GM19395 (cell line): ENCODE data around the gene EAF2.
"Not testable (repeated sequence)": the region's sequence is repeated elsewhere in the genome, so short reads cannot be mapped to it uniquely, and the experiment has no call there.

Source experiments
- ATAC-seq: cut with Tn5 transposase; IDR thresholded peaks from one replicate; pipeline ENCODE4 v1.9.1; 2021; ENCODE audit warnings: mild to moderate bottlenecking, moderate library complexity; ENCODE audit not compliant: unreplicated experiment

Gene EAF2

DNA sequence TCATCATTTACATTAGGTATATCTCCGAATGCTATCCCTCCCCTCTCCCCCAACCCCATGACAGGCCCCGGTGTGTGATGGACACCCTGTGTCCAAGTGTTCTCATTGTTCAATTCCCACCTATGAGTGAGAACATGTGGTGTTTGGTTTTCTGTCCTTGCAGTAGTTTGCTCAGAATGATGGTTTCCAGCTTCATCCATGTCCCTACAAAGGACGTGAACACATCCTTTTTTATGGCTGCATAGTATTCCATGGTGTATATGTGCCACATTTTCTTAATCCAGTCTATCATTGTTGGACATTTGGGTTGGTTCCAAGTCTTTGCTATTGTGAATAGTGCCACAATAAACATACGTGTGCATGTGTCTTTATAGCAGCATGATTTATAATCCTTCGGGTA, 22.8 kb downstream of the EAF2 start:
- ATAC-seq, result not testable (repeated sequence)

DNA sequence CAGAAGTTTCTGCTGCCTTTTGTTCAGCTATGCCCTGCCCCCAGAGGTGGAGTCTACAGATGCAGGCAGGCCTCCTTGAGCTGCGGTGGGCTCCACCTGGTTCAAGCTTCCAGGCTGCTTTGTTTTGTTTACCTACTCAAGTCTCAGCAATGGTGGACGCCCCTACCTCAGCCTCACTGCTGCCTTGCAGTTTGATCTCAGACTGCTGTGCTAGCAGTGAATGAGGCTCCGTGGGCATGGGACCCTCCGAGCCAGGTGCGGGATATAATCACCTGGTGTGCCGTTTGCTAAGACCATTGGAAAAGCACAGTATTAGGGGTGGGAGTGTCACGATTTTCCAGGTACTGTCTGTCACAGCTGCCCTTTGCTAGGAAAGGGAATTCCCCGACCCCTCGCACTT, 28.2 kb downstream of the EAF2 start:
- ATAC-seq, result not testable (repeated sequence)

DNA sequence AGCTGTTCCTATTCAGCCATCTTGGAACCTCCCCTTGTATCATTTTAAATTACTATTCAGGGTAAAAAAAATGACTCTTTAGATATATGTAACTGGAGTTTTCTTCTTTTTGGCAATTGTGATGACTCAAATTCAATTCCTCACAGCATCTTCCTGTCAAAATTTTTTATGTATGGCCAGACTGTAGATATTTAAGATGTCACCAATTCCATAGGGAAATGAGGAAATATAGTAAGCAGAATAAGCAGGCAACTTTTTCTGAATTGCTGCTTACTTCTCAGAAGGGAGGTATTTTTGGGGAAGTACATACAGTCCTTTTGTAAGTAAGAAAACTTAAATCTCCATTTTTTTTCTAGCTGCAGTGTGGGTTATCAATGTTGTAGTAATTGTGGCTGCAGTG, 28.8 kb downstream of the EAF2 start:
- ATAC-seq, result no peak

DNA sequence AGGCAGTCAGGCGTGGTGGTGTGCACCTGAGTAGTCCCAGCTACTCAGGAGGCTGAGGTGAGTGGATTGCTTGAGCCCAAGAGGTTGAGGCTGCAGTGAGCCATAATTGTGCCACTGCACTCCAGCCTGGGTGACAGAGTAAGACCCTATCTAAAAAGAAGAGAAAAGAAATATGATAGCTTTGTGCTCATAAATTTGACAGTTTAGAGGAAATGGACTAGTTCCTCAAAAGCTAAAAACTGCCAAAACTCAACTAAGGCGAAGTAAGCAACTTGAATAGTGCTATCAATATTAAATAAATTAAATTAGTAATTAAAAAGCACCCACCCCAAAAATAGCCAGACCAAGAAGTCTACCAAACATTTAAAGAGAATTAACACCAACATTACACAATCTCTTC, 34.7 kb downstream of the EAF2 start:
- no peak for ATAC-seq

DNA sequence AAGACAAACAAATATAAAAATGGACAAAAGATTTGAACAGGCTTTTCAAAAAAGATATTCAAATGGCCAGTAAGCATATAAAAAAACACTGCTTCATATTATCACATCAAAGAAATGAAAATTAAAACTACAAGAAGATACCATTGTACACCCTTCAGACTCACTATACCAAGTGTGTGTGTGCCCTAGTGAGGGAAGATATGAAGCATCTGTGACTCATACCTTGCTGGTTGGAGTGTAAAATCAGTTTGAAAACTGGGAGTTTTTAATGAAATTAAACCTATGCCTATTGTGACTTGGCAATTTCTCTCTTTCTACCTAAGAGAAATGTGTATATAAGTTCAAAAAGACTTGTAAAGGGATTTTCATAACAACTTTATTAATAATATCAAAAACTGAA, 35.7 kb downstream of the EAF2 start:
- ATAC-seq, result no peak

DNA sequence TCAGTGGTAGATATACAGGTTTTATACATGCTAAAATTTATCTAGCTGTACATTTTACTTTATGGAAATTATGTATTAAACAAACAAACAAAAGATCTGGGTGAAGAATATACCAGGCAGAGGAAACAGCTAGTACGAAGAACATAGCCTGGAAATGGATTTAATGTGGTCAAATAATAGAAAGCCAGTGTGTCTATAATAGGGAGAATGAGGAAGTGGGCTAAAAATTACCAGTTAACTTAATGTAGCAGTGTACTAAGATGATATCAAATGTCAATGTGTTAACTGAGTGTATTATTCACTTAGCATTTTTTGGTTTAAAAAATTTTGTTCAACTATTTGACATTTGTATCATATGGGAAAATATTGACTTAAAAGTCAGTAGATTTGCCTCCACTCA, 36.4 kb downstream of the EAF2 start:
- ATAC-seq, result no peak

DNA sequence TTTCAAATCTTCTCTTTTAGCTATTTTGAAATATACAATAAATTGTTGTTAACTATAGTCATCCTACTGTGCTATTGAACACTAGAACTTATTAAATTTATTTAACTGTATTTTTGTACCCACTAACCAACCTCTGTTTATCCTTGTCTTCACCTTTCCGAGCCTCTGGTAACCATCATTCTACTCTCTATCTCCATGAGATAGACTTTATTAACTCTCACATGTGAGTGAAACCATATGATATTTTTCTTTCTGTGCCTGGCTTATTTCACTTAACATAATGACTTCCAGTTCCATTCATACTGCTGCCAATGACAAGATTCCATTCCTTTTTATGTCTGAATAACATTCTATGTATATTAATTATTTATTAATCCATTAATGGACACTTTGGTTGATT, 43.4 kb downstream of the EAF2 start:
- no peak for ATAC-seq

DNA sequence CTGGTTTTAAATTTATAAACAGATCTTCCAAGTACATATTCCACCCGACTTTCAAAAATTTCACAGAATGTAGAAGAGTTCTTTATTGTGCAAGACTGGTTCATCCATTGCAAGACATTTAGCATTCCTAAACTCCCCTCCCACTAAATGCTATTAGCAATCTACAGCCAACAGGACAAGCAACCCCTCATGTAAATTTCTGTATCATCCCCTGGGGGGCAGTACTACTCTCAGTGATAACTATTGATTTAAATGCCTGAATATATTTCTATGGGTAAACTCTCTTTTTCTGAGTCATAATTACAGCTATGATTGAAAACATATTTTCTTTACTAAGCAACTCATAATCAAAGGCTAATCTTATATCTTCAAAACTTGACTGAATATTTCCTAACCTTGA, 48.5 kb downstream of the EAF2 start:
- no peak for ATAC-seq

DNA sequence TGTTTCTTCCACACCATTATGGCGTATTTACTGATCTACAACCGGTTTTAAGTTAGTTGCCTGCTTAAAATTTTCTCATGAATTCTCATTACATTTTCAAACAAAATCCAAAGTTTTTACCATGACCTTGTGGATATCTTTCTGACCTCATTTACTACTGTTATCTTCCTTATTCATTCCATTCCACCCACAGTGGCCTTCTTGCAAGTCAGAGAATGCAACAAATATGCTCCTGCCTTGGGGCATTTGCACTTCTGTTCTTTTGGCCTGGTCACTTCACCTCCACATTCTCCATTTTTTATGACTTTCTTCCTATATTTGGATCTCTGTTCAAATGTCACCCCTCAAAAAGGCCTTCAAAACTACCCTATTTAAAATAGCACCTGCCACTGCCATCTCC, 50.4 kb downstream of the EAF2 start:
- ATAC-seq, result no peak

DNA sequence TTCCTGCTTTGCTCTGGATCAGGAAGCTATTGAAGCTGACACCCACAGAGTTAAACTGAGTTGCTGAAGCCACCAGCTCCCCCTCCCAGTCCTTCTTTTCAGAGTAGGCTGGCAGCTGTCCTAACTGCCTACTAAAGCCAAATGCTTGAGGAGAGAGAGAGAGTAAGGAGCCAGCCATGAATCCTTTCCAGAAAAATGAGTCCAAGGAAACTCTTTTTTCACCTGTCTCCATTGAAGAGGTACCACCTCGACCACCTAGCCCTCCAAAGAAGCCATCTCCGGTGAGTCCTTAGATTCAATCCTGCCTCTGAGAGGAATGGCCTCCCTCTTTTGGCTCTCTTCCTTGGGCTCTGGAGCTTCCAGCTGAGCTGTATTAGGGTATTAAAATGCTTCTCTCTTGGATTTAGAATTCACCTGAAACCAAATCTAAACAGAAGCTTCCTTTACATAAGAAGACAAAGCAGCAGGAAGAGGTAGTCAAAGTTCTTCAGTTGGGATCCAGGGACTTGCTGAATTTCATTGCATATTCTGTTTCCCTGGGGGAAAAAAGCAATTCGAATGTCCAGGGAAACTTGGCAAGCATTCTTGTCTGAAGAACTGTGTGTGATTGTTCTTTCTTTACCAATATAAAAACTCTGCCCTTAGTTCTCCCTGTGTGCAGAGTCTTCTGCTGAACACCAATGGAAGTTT, 59.4 kb downstream of the EAF2 start, which contains the start of gene SLC15A2:
SLC15A2 (plus strand) TSS at position 101 of the 690 bp plus-strand sequence; CDS start at position 177, 76 bp downstream.
- no peak for ATAC-seq

DNA sequence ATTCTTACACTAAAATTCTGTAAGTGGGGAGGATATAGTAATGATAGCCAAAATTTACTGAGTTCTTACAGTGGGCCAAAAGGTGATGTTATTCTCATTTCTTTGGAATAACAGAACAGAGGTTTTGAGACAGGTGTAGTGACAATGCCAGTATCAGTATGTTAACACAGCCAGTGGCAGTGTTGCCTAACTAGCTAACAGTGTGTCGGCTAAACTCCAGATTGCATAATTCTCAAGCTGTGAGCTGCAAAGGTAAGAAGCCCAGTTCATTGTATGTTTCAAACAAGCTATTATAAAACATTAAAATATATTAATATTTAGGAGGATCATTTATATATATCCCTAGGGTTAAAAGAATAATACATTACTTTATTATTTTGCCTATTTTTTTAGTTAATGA, 60.1 kb downstream of the EAF2 start:
- no peak for ATAC-seq

DNA sequence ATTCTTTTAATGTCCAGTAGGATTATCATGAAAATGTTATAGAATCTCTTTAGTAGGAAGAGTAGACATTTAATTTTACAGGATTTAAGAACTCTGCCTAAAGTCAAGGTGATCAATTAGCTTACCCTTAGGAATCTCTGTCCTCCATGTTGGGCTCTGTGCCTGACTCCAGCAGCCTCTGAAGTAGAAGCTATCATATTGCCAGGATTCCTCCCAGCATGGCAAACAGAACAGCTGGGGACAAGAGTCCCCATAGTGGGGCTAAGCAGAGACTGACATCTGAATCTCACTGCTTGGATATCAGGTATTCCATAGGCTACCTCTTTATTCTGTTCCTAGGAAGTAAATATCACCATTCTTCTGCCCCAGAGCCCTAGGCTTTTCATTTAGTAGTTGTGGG, 60.7 kb downstream of the EAF2 start:
- no peak for ATAC-seq

DNA sequence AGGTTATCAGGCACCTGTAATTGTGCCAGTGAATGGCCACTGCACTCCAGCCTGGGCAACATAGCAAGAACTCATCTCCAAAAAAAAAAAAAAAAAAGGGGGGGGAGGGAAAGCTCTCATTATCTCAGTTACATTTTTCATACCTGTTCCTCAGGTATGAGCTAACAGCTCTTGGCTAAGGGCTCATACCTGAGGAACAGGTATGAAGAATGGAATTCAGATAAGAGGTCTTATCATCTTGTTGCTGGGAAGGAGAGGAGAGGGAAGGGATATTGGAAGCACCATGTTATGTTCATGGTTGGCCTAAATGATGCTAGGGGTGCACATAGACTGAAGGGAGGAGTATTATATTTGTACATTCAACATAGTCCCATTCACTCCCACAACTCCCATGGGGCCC, 61.8 kb downstream of the EAF2 start:
- ATAC-seq, result no peak

DNA sequence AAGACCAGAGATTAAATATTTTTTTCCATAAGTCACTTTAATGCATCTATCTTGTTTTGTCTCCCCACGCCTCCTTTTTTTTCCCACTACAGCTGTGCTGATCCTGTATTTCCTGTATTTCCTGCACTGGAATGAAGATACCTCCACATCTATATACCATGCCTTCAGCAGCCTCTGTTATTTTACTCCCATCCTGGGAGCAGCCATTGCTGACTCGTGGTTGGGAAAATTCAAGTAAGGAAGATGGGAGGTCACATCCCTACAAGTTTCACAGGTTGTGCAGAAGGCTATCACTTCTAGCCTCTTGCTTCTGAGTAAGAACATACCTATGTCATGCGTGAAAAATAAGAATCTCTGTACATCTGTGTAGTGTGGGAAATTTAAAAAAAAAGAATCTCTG, 62.3 kb downstream of the EAF2 start:
- no peak for ATAC-seq

DNA sequence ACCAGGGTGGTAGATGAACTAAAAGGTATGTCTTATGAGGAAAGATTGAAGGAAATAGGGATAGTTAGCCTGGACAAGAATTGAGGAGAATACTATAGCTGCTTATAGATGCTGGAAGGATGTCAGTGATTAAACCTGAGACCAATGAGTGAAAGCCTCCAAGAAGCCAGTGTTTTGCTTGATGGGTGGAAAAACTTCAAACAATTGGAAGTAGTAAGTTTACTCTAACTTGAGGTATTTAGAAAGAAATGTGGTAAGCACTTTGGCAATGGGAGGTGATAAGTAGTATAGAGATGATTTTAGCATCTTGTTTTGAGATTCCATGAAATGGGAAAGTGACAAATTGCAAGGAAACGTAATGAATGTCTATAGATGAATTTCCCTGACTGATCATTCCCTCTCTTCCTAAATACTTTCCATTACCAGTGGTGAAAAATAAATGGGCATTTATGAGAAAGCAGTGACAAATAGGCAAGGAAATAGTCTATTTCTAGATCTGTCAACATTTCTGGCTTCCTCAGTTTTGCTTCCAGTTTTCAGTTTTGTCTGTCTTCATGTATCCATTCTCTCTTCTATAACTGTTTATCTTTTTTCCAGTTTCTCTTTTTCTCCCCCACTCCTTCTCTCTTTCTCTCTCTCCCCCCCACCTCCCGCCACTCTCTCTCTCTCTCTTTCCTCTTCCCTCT, 78.4 kb downstream of the EAF2 start:
- ATAC-seq, result no peak

DNA sequence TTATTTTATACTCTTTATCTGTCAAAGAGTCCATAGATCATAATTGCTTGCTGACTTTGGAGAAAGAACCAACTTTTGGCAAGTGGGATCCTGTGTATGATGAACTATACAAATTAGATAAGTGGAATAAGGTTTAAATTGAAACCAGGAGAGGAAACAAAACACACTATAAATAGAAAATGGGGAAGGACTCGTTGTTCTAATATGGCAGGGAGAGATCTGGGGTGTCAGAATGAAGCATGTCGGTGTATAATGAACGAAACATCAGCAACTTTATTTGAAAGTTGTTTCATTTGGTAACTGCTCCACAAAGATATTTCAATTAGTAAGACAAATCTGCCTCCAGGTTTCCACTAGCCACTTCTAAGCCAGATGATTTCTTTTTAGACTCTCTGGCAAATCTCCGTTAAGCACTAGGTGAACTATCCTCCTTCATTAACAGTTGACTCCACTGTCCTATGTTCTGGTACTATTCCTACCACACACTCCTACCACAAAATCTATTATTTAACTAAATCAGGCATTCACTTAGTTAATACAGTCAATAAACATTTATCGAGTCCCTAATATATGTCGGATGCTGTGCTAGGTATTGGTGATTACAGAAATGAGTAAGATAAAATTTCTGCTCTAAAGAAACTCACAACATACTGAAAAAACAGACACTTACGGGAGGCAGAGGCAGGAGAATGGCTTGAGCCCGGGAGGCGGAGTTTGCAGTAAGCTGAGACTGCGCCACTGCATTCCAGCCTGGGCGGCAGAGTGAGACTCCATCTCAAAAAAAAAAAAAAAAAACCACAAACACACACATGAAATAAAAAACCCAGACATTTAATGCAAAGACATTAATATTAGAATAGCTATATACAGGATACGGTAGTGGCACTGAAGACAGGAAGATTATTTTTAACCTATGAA, 79.3 kb downstream of the EAF2 start:
- no peak for ATAC-seq

DNA sequence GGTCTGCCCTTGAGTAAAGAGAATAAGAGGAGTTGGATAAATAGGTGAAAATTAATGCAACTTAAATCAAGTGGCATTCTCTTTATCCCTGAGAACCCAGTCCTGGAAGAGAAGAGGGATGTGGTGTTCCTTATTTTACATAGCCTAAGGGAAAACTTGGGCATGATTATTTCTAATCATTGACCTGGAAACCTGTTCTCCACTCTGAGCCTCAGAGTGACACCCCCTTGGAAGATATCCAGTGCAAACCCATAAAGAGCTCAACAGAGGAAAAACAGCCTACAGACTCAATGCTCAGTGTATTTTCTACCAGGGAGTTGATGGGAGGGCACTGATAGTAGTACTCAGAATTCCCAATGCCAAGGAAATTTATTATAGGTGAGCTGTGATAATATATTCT, 81.2 kb downstream of the EAF2 start:
- no peak for ATAC-seq

DNA sequence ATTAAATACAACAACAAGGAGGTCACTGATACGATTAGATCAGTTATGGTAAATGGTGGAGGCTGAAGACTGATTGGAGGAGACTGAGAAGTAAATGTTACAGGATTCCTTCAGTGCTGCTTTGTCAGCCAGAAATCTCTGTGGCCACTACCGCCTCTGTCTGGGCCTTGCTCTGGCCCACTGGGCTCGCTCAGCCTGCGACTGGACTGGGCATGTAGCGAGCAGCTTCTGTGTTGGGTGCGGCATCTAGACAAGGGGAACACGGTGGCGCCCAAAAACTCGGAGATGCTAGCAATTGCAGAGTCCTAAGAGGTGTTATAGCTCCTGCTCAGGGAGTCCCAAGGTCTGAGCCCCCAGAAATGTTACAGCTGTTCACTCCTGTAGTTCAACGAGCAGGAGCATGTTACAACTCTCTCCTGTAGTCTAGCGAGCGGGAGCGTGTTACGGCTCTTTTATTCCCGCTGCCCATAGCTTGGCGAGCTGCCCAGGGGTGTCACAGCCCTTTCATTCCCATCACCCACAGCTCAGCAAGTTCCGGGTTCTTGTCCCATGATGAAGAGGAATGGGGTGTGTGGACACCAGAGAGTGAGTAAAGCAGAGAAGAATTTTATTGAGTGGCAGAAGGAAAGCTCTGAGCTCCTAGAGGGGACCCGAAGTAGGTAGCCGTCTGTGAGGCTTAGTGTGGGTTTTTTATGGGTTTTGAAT, 83.9 kb downstream of the EAF2 start:
- no peak for ATAC-seq

DNA sequence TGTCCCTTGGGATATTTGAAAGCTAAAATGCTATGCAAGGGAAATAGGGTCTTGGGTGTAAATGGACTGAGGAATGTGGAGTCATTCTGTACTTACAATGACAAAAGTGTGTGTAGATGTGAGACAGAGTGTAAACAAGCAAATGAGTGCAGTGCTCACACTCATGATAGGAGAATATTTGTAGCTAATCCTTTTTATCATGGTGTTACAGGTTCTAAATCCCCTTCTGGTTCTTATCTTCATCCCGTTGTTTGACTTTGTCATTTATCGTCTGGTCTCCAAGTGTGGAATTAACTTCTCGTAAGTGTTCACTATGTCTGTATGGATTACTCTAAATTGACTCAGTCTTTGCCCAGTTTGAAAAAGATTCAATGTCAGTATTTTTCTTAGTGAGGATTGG, 89.7 kb downstream of the EAF2 start:
- no peak for ATAC-seq

DNA sequence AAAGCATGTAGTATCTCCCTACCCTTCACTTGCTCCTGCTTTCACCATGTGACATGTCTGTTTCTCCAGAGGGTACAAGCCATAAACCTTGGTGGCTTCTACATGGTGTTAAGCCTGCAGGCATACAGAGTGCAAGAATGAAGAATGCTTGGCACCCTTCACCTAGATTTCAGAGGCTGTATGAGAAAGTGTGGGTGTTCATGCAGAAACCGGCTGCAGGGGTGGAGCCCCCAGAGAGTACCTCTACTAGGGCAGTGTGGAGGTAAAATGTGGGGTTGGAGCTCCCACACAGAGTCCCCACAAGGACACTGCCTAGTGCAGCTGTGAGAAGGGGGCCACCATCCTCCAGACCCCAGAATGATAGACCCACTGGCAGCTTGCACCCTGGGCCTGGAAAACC, 91.4 kb downstream of the EAF2 start:
- no peak for ATAC-seq
